ENCODE results near the gene AP2A2.

- TF ChIP-seq, protein P1, sequence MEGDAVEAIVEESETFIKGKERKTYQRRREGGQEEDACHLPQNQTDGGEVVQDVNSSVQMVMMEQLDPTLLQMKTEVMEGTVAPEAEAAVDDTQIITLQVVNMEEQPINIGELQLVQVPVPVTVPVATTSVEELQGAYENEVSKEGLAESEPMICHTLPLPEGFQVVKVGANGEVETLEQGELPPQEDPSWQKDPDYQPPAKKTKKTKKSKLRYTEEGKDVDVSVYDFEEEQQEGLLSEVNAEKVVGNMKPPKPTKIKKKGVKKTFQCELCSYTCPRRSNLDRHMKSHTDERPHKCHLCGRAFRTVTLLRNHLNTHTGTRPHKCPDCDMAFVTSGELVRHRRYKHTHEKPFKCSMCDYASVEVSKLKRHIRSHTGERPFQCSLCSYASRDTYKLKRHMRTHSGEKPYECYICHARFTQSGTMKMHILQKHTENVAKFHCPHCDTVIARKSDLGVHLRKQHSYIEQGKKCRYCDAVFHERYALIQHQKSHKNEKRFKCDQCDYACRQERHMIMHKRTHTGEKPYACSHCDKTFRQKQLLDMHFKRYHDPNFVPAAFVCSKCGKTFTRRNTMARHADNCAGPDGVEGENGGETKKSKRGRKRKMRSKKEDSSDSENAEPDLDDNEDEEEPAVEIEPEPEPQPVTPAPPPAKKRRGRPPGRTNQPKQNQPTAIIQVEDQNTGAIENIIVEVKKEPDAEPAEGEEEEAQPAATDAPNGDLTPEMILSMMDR (conservative IDR thresholded peaks at IDR 0.05; ENCODE audit: low read depth, low read length) = no peak
- TF ChIP-seq EZH2 (IDR thresholded peaks at IDR 0.05; ENCODE audit: borderline replicate concordance, low read depth, low read length, poor library complexity, severe bottlenecking) = no peak
Measured at GRCh38 chr11:997907-998306, 72.2 kb downstream of the AP2A2 start.
